ENCODE measurements around the gene FAM163B. TPM values are rescaled to one million over a fixed set of nuclear protein-coding genes. Genes with fewer than 3 reads are reported as not detected.

FAM163B gene
- total RNA-seq, 2 donors from 2014 or later, result not detected

DNA sequence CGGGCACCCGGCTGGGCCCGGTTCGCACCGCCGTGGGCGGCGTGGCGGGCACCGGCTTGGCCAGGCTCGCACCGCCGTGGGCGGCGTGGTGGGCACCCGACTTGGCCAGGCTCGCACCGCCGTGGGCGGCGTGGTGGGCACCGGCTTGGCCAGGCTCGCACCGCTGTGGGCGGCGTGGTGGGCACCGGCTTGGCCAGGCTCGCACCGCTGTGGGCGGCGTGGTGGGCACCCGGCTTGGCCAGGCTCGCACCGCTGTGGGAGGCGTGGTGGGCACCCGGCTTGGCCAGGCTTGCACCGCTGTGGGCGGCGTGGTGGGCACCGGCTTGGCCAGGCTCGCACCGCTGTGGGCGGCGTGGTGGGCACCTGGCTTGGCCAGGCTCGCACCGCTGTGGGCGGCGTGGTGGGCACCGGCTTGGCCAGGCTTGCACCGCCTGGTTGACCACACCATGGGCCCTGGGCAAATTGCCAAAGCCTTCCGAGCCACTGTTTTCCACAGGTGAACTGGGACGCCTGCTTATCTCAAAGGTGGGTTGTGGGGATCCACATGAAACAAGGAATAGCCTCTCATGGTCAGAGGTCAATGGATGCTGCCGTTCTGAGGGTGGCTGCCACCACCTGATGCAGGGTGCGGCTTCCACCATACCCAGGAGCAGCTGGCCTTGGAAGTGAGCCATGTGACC, 46.4 kb downstream of the FAM163B start:
- Mint-ChIP-seq H3K9me3 (no peaks in the 10 kb centered on the region), H3K4me1 (peaks cover 12% of the 10 kb centered on the region), H3K27me3 (ENCODE audit: insufficient read depth) (peaks cover 3% of the 10 kb centered on the region), H3K36me3 (ENCODE audit: low read depth) (no peaks in the 10 kb centered on the region), H3K27ac (no peak overlapping the region), H3K4me3 (no peak overlapping the region)
- 93 to 95% methylated on average over 10 to 49 of the region's 54 CpGs for WGBS, 2 experiments (ENCODE audit: insufficient coverage in 1 of 2, insufficient read length in 1 of 2)
- no peak for DNase-seq
- Histone ChIP-seq H3K27me3 (ENCODE audit: control insufficient read depth, insufficient read depth, low read length, poor library complexity, severe bottlenecking) (no peaks in the 10 kb centered on the region), H3K27ac (ENCODE audit: low read depth, low read length) (no peak overlapping the region), H3K36me3 (ENCODE audit: control insufficient read depth, insufficient read depth, low read length) (no peaks in the 10 kb centered on the region), H3K9me3 (ENCODE audit: control insufficient read depth, low read length) (no peaks in the 10 kb centered on the region), H3K9ac (ENCODE audit: extremely low read depth, low read length, poor library complexity, severe bottlenecking) (no peak overlapping the region), H3K4me3 (ENCODE audit: low read length) (no peak overlapping the region), H3K4me1 (ENCODE audit: control insufficient read depth, insufficient read depth, low read length) (peaks cover 4% of the 10 kb centered on the region)
- no peak for TF ChIP-seq CTCF (conservative IDR thresholded peaks at IDR 0.05)

DNA sequence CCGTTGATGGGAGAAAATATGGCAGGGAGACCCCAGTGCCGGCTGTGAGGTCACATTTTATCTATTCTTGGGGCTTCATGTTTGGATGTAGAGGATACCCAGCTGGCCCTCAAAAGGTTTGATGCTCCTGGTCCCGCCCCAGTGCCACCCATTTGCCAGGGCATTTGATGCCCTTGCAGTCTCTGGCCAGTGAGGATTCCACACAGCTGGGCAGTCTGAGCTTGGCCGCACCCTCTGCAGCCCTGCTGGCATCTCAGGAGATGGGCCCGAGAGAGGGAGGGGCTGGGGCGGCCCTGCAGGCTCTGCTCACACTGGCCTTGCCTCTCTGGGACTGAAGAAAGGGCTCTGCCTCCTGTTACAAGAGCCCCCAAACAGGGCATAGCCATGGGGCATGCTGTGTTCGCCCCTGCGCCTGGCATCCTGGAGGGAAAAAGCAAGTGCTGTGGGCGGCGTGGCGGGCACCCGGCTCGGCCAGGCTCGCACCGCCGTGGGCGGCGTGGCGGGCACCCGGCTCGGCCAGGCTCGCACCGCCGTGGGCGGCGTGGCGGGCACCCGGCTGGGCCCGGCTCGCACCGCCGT, 47.1 kb downstream of the FAM163B start:
- Mint-ChIP-seq H3K4me1 (peaks cover 12% of the 10 kb centered on the region), H3K4me3 (no peak overlapping the region), H3K9me3 (no peaks in the 10 kb centered on the region), H3K27me3 (ENCODE audit: insufficient read depth) (peaks cover 3% of the 10 kb centered on the region), H3K27ac (no peak overlapping the region), H3K36me3 (ENCODE audit: low read depth) (no peaks in the 10 kb centered on the region)
- H3K9ac ChIP-seq (ENCODE audit: extremely low read depth, low read length, poor library complexity, severe bottlenecking), result no peak overlapping the region
- no peaks in the 10 kb centered on the region for H3K27me3 ChIP-seq (ENCODE audit: control insufficient read depth, insufficient read depth, low read length, poor library complexity, severe bottlenecking)
- no peak for TF ChIP-seq CTCF (conservative IDR thresholded peaks at IDR 0.05)
- peaks cover 4% of the 10 kb centered on the region for H3K4me1 ChIP-seq (ENCODE audit: control insufficient read depth, insufficient read depth, low read length)
- H3K27ac ChIP-seq (ENCODE audit: low read depth, low read length), result no peak overlapping the region
- H3K4me3 ChIP-seq (ENCODE audit: low read length), result no peak overlapping the region
- no peak for DNase-seq
- 85 to 87% methylated on average over 3 to 31 of the region's 32 CpGs for WGBS, 2 experiments (ENCODE audit: insufficient coverage in 1 of 2, insufficient read length in 1 of 2)
- H3K9me3 ChIP-seq (ENCODE audit: control insufficient read depth, low read length), result no peaks in the 10 kb centered on the region
- no peaks in the 10 kb centered on the region for H3K36me3 ChIP-seq (ENCODE audit: control insufficient read depth, insufficient read depth, low read length)

- no peaks in the 10 kb centered on the region for H3K36me3 Mint-ChIP-seq (ENCODE audit: low read depth)
- no peaks in the 10 kb centered on the region for H3K27me3 ChIP-seq (ENCODE audit: control insufficient read depth, insufficient read depth, low read length, poor library complexity, severe bottlenecking)
- DNase-seq, result no peak
- peaks cover 4% of the 10 kb centered on the region for H3K4me1 ChIP-seq (ENCODE audit: control insufficient read depth, insufficient read depth, low read length)
- H3K36me3 ChIP-seq (ENCODE audit: control insufficient read depth, insufficient read depth, low read length), result no peaks in the 10 kb centered on the region
- H3K9me3 ChIP-seq (ENCODE audit: control insufficient read depth, low read length), result no peaks in the 10 kb centered on the region
- no peaks in the 10 kb centered on the region for H3K9me3 Mint-ChIP-seq
- no peak overlapping the region for H3K9ac ChIP-seq (ENCODE audit: extremely low read depth, low read length, poor library complexity, severe bottlenecking)
- no peak for TF ChIP-seq CTCF (conservative IDR thresholded peaks at IDR 0.05)
- 94 to 98% methylated on average over 16 to 22 of the region's 22 CpGs for WGBS, 2 experiments (ENCODE audit: insufficient coverage in 1 of 2, insufficient read length in 1 of 2)
- peaks cover 3% of the 10 kb centered on the region for H3K27me3 Mint-ChIP-seq (ENCODE audit: insufficient read depth)
- H3K27ac ChIP-seq (ENCODE audit: low read depth, low read length), result no peak overlapping the region
- peaks cover 12% of the 10 kb centered on the region for H3K4me1 Mint-ChIP-seq
- no peak overlapping the region for H3K27ac Mint-ChIP-seq
- no peak overlapping the region for H3K4me3 ChIP-seq (ENCODE audit: low read length)
- H3K4me3 Mint-ChIP-seq, result no peak overlapping the region
Measured at GRCh38 chr9:133560944-133561343, 48.2 kb downstream of the FAM163B start.

All from endodermal cell (in vitro differentiated cells).